ENCODE data around the gene GJC2. TPM values are rescaled to one million over a fixed set of nuclear protein-coding genes. Genes with fewer than 3 reads are reported as not detected.

GJC2 gene
- polyA plus RNA-seq, 3 donors: 0.15 TPM; not detected in 2

GRCh38 chr1:228156515-228156881 lies 6.8 kb downstream of the GJC2 start:
- no peak overlapping the region for H3K27ac Mint-ChIP-seq
- no peak overlapping the region for H3K4me3 Mint-ChIP-seq
- Histone ChIP-seq H3K9ac (ENCODE audit: insufficient read depth, low read length, poor library complexity, severe bottlenecking) (no peak overlapping the region), H3K27ac (ENCODE audit: low read depth in 1 of 2, low read length in 2 of 2) (no peak overlapping the region), H3K27me3 (ENCODE audit: control insufficient read depth in 2 of 2, insufficient read depth in 2 of 2, low read length in 2 of 2) (no peaks in the 10 kb centered on the region), H4K20me1 (ENCODE audit: insufficient read depth, low read length) (no peaks in the 10 kb centered on the region), H3K4me1 (ENCODE audit: control insufficient read depth in 1 of 2, insufficient read depth in 2 of 2, low read length in 2 of 2) (no peaks in the 10 kb centered on the region), H3K9me3 (replicated peaks in 1 of 2; ENCODE audit: control insufficient read depth in 1 of 2, insufficient read depth in 1 of 2, low read length in 2 of 2) (no peaks in the 10 kb centered on the region), H3K4me3 (replicated peaks in 1 of 3; ENCODE audit: low read depth in 2 of 3, low read length in 3 of 3) (no peak overlapping the region), H3K36me3 (replicated peaks in 1 of 2; ENCODE audit: control insufficient read depth in 1 of 2, insufficient read depth in 2 of 2, low read length in 2 of 2) (no peaks in the 10 kb centered on the region), H3K4me2 (replicated peaks; ENCODE audit: extremely low read depth, low read length, poor library complexity, severe bottlenecking) (no peak overlapping the region), H2AFZ (ENCODE audit: insufficient read depth, low read depth, low read length, poor library complexity, severe bottlenecking) (no peak overlapping the region), H3K79me2 (ENCODE audit: insufficient read depth, low read length) (no peaks in the 10 kb centered on the region)
- TF ChIP-seq CTCF (IDR thresholded peaks at IDR 0.05): no peak
- WGBS (ENCODE audit: insufficient coverage): 2% methylated on average over 7 of the region's 9 CpGs
- H3K4me1 Mint-ChIP-seq: peaks cover 4% of the 10 kb centered on the region
- no peak for DNase-seq
- peaks cover 1 to 12% (median 10%) of the 10 kb centered on the region in 3 donors for H3K27me3 Mint-ChIP-seq (ENCODE audit: low read depth in 3 of 3)
- intact Hi-C loops (cut with micrococcal nuclease): no loop called here
- no peaks in the 10 kb centered on the region for H3K9me3 Mint-ChIP-seq
- no peaks in the 10 kb centered on the region for H3K36me3 Mint-ChIP-seq

GRCh38 chr1:228156941-228157728 lies 7.4 kb downstream of the GJC2 start:
- no peak overlapping the region for H3K4me3 ChIP-seq (replicated peaks in 1 of 3; ENCODE audit: low read depth in 2 of 3, low read length in 3 of 3)
- H3K9me3 ChIP-seq (replicated peaks in 1 of 2; ENCODE audit: control insufficient read depth in 1 of 2, insufficient read depth in 1 of 2, low read length in 2 of 2): no peaks in the 10 kb centered on the region
- 31% methylated on average over 19 of the region's 24 CpGs for WGBS (ENCODE audit: insufficient coverage)
- H3K4me1 ChIP-seq (ENCODE audit: control insufficient read depth in 1 of 2, insufficient read depth in 2 of 2, low read length in 2 of 2): no peaks in the 10 kb centered on the region
- no peak overlapping the region for H3K27ac Mint-ChIP-seq
- no peaks in the 10 kb centered on the region for H3K79me2 ChIP-seq (ENCODE audit: insufficient read depth, low read length)
- intact Hi-C loops (cut with micrococcal nuclease): no loop called here
- H3K36me3 Mint-ChIP-seq: no peaks in the 10 kb centered on the region
- H3K4me3 Mint-ChIP-seq: peak overlapping the region in 1 of 2 donors; percentile 57
- H3K9ac ChIP-seq (ENCODE audit: insufficient read depth, low read length, poor library complexity, severe bottlenecking): no peak overlapping the region
- peaks cover 1 to 18% (median 12%) of the 10 kb centered on the region in 3 donors for H3K27me3 Mint-ChIP-seq (ENCODE audit: low read depth in 3 of 3)
- TF ChIP-seq CTCF (IDR thresholded peaks at IDR 0.05): no peak
- H3K4me2 ChIP-seq (replicated peaks; ENCODE audit: extremely low read depth, low read length, poor library complexity, severe bottlenecking): no peak overlapping the region
- no peaks in the 10 kb centered on the region for H4K20me1 ChIP-seq (ENCODE audit: insufficient read depth, low read length)
- no peak overlapping the region for H2AFZ ChIP-seq (ENCODE audit: insufficient read depth, low read depth, low read length, poor library complexity, severe bottlenecking)
- H3K4me1 Mint-ChIP-seq: peaks cover 4% of the 10 kb centered on the region
- no peaks in the 10 kb centered on the region for H3K36me3 ChIP-seq (replicated peaks in 1 of 2; ENCODE audit: control insufficient read depth in 1 of 2, insufficient read depth in 2 of 2, low read length in 2 of 2)
- no peak for DNase-seq
- H3K27me3 ChIP-seq (ENCODE audit: control insufficient read depth in 2 of 2, insufficient read depth in 2 of 2, low read length in 2 of 2): peaks cover 0 to 4% of the 10 kb centered on the region in 2 donors
- no peak overlapping the region for H3K27ac ChIP-seq (ENCODE audit: low read depth in 1 of 2, low read length in 2 of 2)
- no peaks in the 10 kb centered on the region for H3K9me3 Mint-ChIP-seq

Data from CD14-positive monocyte (primary cell).